22Rv1 (cell line): ENCODE data around the gene ALDOA.

Experiments
- H3K27ac ChIP-seq: fragments of 450-650 bp; 2 replicates; pipeline ENCODE4 v1.5.1; 2017
- ZFX ChIP-seq: fragments of 450-650 bp; IDR thresholded peaks from 2 replicates; pipeline ENCODE4 v1.6.1; 2017; ENCODE audit warnings: antibody characterized with exemption, borderline replicate concordance
- TF ChIP-seq, protein P1 (sequence below): fragments of 450-650 bp; IDR thresholded peaks from 2 replicates; pipeline ENCODE4 v1.5.1; 2017; ENCODE audit warnings: mild to moderate bottlenecking

Gene ALDOA

DNA sequence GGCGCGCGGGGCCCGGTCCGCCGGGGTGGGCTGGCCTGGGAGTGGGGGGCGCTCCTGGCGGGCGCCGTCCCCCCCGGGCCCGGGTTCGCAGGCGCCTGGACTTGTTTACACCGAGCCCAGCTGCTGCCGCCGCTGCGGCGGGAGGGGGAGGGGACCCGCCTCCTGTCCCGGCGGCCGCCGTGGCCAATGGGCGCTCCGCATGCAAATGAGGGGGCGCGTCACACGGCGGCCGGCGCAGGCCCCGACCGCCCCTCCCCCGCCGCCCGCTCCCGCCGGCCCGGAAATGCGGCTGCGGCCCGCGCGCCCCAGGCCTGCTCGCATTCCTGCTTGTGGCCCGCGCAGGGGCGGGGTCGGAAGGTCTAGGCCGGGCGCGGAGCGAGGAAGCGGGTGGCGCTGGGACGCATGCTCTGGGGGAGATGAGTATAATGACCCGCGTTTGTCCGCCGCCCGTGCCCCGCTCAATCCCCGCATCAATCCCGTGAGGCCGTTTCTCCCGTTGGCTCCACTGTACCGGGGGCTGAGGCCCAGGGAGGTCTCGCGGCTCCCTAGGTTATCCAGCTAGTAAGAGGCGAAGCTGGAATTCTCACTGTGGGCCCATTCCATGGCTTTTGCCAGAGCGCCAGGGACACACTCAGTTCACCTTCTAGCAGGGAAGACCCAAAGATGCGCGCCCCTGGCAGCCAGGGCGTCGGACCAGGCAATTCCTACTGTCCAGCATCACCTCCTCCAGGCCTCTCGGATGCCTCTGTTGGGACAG, 30.7 kb downstream of the ALDOA start, which contains the start of gene YPEL3:
TSS of gene YPEL3 (minus strand) at position 109 of the 757 bp plus-strand sequence. CDS start 731 bp downstream, outside the sequence.
- no peak for TF ChIP-seq ZFX
- TF ChIP-seq, protein P1, sequence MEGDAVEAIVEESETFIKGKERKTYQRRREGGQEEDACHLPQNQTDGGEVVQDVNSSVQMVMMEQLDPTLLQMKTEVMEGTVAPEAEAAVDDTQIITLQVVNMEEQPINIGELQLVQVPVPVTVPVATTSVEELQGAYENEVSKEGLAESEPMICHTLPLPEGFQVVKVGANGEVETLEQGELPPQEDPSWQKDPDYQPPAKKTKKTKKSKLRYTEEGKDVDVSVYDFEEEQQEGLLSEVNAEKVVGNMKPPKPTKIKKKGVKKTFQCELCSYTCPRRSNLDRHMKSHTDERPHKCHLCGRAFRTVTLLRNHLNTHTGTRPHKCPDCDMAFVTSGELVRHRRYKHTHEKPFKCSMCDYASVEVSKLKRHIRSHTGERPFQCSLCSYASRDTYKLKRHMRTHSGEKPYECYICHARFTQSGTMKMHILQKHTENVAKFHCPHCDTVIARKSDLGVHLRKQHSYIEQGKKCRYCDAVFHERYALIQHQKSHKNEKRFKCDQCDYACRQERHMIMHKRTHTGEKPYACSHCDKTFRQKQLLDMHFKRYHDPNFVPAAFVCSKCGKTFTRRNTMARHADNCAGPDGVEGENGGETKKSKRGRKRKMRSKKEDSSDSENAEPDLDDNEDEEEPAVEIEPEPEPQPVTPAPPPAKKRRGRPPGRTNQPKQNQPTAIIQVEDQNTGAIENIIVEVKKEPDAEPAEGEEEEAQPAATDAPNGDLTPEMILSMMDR: no peak
- H3K27ac ChIP-seq: peak within 1 kb of the TSS; percentile 75

- H3K27ac ChIP-seq: peak overlapping the region; percentile 75
- TF ChIP-seq ZFX: no peak
- TF ChIP-seq, protein P1: no peak
Measured at GRCh38 chr16:30096862-30097563, 31.5 kb downstream of the ALDOA start.

- no peak for TF ChIP-seq ZFX
- TF ChIP-seq, protein P1: no peak
- H3K27ac ChIP-seq: peak overlapping the region; percentile 56
Measured at GRCh38 chr16:30104090-30104489, 38.5 kb downstream of the ALDOA start.

DNA sequence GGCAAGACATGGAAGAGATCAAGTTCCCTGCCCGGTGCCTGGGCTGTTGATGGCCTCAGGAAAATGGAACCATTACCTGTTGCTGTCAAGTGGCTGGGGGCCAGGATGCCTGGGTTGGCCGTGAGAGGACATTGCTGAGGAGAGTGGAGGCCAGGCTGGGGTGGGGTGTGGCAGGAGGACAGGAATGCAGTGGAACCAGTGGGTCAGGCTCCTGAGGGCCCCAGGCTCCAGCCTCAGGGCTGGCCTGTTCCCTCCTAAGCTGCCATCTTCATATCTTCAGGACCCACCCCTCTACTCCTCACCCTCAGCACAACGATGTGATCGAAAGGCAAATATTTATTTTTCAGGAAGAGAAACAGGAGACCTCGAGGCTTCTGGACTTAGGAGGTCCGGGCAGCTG, 38.9 kb downstream of the ALDOA start:
- H3K27ac ChIP-seq: peak overlapping the region; percentile 56
- no peak for TF ChIP-seq ZFX
- TF ChIP-seq, protein P1: no peak

DNA sequence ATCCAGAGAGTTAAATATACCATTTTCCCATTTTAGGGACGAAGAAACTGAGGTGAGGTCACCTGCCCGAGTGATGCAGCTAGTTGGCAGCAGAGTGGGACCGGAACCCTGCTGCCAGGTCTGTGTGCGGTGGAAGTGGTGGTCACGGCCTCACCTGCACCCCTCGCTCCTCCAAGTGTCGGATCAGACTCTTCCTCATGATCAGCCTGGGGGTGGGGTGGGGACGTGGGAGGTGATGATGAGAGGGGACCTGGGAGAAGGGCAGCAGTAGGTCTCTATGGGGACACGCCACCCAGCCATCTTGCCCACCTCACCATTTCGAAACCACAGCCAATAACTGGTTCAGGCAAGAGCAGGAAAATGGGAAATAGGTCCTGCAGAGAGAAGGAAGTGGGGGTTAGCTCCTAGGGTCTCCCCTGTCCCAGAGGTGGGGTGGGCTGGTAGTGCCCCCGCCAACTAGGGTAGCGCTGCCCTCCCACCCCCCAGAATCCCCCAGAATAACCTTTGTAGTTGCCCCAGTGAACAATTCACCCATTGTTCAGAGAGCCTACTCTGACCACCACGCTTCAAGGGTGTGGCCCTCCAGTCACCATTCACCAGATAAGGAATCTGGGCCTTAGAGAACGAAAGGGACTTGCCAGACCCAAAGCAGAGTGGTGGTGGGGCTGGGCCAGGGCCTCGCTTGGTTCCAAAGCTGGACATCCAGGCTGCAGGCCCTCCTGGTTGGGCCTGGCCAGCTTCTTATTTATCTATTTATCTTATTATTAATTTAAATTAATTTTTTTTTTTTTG, 42.7 kb downstream of the ALDOA start:
- no peak overlapping the region for H3K27ac ChIP-seq
- TF ChIP-seq, protein P1: no peak
- no peak for TF ChIP-seq ZFX

DNA sequence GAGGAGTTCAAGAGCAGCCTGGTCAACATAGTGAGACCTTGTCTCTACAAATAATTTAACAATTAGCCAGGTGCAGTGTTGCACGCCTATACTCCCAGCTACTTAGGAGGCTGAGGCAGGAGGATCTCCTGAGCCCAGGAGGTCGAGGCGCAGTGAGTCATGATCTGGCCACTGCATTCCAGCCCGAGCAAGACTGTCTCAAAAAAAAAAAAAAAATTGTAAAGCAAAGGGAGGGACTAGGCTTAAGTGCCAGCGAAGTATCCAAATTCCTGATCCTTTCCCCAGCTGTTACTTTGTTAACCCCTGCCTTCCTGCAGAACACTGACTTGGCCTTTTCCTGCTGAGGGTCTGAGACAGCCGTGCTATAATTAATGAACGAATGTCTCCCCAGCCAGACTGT, 45.1 kb downstream of the ALDOA start:
- no peak overlapping the region for H3K27ac ChIP-seq
- TF ChIP-seq ZFX: no peak
- TF ChIP-seq, protein P1: no peak
